Measurements from ENCODE around the gene SLC37A4. TPM values are rescaled to one million over a fixed set of nuclear protein-coding genes. Genes with fewer than 3 reads are reported as not detected.

The SLC37A4 gene
- 100 to 1,000 TPM in 3 of 4 donors, 10 to 100 TPM in 1; 18.2 to 253 (median 209) TPM for total RNA-seq

DNA sequence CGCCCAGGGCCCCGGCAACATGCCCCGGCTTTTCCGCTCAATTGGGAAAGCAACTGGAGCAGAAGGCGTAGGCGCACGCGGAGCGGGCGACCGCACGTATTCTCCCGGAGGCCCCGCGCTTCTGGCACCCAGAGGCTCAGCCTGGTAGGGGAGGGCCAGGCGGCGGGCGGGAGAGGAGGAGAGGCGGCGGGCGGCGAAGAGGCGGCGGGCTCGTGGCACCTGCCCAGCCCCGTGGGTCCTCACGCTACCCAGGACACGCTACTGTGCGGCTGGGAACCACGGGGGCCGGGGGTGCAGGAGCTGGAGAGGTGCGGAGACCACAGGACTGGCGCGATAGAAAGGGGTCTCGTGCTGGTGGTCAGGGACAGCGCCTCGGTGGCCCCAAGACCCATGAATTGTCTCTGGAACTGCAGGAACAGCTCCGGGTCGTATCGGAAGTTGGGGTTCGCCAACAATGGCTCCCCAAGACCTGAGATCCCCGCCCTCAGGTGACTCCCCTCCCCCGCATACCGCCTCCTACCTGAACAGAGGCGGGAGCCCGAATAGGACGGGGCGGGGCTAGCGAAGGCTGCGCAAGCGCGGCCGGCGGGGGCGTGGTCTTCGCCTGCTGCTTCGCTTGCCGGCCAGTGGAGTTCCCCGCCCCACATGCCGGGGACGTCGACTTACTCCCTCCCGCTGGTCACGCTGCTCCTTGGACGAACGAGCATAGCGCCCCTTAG is at the start of gene SLC37A4:
Gene SLC37A4, minus strand, starts transcription at position 549 of the 719 bp plus-strand sequence.
- Histone ChIP-seq H3K4me3 (peak within 1 kb of the TSS; percentile 68 to 81 (median 74)), H3K4me1 (peaks cover 0 to 33% (median 4%) of the 10 kb centered on the region in 4 donors), H3K27ac (peak within 1 kb of the TSS; percentile 86 to 93 (median 88)), H3K36me3 (peaks cover 0 to 14% (median 0%) of the 10 kb centered on the region in 3 donors), H3K27me3 (no peaks in the 10 kb centered on the region), H3K9me3 (no peaks in the 10 kb centered on the region)
- TF ChIP-seq POLR2A (IDR thresholded peaks at IDR 0.05), result peak; percentile 51 to 85
- TF ChIP-seq, protein P1, sequence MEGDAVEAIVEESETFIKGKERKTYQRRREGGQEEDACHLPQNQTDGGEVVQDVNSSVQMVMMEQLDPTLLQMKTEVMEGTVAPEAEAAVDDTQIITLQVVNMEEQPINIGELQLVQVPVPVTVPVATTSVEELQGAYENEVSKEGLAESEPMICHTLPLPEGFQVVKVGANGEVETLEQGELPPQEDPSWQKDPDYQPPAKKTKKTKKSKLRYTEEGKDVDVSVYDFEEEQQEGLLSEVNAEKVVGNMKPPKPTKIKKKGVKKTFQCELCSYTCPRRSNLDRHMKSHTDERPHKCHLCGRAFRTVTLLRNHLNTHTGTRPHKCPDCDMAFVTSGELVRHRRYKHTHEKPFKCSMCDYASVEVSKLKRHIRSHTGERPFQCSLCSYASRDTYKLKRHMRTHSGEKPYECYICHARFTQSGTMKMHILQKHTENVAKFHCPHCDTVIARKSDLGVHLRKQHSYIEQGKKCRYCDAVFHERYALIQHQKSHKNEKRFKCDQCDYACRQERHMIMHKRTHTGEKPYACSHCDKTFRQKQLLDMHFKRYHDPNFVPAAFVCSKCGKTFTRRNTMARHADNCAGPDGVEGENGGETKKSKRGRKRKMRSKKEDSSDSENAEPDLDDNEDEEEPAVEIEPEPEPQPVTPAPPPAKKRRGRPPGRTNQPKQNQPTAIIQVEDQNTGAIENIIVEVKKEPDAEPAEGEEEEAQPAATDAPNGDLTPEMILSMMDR (IDR thresholded peaks at IDR 0.05), result peak in 4 of 6 experiments; percentile 95 to 99 (median 97)
- DNase-seq, result peak; percentile 98 to 100 (median 100)

DNA sequence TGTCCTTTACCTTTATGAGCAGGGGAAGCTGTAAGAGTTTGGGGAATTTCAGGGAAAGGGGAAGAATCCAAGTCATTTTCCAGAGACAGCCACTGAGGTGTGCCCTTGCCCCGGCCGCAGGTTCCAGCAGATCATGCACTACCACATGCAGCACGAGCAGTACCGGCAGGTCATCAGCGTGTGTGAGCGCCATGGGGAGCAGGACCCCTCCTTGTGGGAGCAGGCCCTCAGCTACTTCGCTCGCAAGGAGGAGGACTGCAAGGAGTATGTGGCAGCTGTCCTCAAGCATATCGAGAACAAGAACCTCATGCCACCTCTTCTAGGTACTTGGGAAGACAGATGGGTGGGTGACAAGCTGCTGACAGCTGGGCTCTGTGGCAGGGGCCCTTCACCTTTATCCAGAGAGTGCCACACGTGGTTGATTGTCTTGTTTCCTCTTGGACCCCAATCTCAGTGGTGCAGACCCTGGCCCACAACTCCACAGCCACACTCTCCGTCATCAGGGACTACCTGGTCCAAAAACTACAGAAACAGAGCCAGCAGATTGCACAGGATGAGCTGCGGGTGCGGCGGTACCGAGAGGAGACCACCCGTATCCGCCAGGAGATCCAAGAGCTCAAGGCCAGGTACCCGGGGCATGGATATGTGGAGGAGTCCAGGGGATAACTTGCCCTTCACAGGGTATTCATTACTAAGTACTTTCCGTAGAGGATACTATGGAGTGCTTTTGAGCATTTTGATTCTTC is 48.2 kb upstream of the SLC37A4 start:
- no peak for TF ChIP-seq POLR2A (IDR thresholded peaks at IDR 0.05)
- Histone ChIP-seq H3K36me3 (peaks cover 0 to 88% (median 0%) of the 10 kb centered on the region in 3 donors), H3K27me3 (no peaks in the 10 kb centered on the region), H3K9me3 (no peaks in the 10 kb centered on the region), H3K27ac (no peak overlapping the region), H3K4me1 (no peaks in the 10 kb centered on the region), H3K4me3 (no peak overlapping the region)
- DNase-seq, result no peak

DNA sequence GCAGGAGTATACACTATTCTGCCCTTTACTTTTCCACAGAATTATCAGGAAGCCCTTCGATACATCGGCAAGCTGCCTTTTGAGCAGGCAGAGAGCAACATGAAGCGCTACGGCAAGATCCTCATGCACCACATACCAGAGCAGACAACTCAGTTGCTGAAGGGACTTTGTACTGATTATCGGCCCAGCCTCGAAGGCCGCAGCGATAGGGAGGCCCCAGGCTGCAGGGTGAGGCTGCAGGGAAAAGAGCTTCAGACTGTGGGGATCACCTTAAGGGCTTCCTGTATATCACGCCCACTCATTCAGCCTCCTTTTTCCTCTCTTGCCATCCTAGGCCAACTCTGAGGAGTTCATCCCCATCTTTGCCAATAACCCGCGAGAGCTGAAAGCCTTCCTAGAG is 47.2 kb upstream of the SLC37A4 start:
- DNase-seq, result peak in 1 of 3 donors; percentile 56
- H3K27ac ChIP-seq, result no peak overlapping the region
- peaks cover 0 to 98% (median 0%) of the 10 kb centered on the region in 3 donors for H3K36me3 ChIP-seq
- H3K4me3 ChIP-seq, result no peak overlapping the region
- no peaks in the 10 kb centered on the region for H3K27me3 ChIP-seq
- TF ChIP-seq POLR2A (IDR thresholded peaks at IDR 0.05), result no peak
- H3K4me1 ChIP-seq, result no peaks in the 10 kb centered on the region
- H3K9me3 ChIP-seq, result no peaks in the 10 kb centered on the region

DNA sequence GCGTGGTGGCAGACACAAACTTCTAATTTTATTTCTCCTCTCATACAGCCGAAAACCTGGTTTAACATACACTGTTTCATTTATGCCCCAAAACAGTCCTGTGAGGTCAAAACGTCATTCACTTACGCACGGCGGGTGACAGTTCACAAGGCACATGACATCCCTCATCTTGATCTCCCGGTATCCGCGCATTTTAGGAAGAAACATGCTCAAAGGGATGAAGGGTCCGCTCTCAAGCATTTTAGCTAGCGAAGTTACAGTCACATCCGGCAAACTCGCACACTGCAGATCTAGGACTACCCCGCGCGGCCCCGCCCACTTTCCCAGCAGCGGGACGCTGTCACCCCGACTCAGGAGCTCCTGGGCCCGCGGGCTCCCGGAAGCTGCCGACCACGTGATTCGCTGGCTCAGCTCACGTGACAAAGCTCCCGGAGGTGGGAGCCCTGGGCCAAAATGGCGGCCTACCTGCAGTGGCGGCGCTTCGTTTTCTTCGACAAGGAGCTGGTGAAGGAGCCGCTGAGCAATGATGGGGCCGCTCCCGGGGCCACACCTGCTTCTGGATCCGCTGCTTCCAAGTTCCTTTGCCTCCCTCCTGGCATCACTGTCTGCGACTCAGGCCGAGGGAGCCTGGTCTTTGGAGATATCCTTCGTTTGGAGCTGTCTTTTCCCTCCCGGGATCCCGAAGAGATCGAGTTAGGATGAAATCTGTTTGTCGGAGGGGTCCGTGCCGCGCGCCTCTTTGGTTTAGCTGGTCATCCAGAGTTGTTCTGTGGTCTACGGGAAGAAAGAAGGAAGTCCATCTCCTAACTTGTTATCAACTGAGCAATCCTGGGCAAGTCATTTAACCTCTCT is 36.9 kb upstream of the SLC37A4 start, which contains the start of gene VPS11:
Gene VPS11, plus strand, starts transcription at position 448 of the 852 bp plus-strand sequence. Its CDS starts 6 bp downstream, at position 454.
- Histone ChIP-seq H3K4me3 (peak within 1 kb of the TSS; percentile 61 to 86 (median 76)), H3K27me3 (no peaks in the 10 kb centered on the region), H3K9me3 (no peaks in the 10 kb centered on the region), H3K27ac (peak within 1 kb of the TSS; percentile 78 to 85 (median 84)), H3K36me3 (peaks cover 0 to 27% (median 0%) of the 10 kb centered on the region in 3 donors), H3K4me1 (peaks cover 0 to 32% (median 11%) of the 10 kb centered on the region in 4 donors)
- TF ChIP-seq, protein P1 (IDR thresholded peaks at IDR 0.05), result peak in 1 of 6 experiments; percentile 1
- TF ChIP-seq POLR2A (IDR thresholded peaks at IDR 0.05), result peak; percentile 62 to 71
- peak; percentile 98 to 99 (median 98) for DNase-seq

DNA sequence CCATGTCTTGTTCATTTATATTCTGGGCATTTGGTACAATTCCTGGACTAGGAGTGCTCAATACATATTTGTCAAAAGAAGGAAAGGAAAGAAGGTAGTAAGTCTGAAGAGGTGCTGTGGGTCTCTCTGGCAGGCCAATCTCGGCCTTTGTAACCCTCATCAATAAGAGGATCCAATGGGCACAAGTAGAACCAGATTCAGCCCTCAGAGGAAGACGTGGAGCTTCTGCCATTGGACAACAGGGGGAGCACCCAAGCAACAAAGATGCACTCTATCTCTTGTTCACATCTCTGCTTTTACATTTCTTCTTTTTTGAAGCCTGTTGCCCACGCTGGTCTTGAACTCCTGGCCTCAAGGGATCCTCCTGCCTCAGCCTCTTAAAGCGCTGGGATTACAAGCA is 34.7 kb upstream of the SLC37A4 start:
- peak in 1 of 3 donors; percentile 61 for DNase-seq
- H3K4me1 ChIP-seq, result peaks cover 0 to 32% (median 11%) of the 10 kb centered on the region in 4 donors
- H3K4me3 ChIP-seq, result no peak overlapping the region
- no peaks in the 10 kb centered on the region for H3K27me3 ChIP-seq
- no peak overlapping the region for H3K27ac ChIP-seq
- peaks cover 0 to 5% (median 0%) of the 10 kb centered on the region in 3 donors for H3K36me3 ChIP-seq
- TF ChIP-seq, protein P1 (IDR thresholded peaks at IDR 0.05), result peak; percentile 5 to 55 (median 36)
- no peak for TF ChIP-seq POLR2A (IDR thresholded peaks at IDR 0.05)
- H3K9me3 ChIP-seq, result no peaks in the 10 kb centered on the region

DNA sequence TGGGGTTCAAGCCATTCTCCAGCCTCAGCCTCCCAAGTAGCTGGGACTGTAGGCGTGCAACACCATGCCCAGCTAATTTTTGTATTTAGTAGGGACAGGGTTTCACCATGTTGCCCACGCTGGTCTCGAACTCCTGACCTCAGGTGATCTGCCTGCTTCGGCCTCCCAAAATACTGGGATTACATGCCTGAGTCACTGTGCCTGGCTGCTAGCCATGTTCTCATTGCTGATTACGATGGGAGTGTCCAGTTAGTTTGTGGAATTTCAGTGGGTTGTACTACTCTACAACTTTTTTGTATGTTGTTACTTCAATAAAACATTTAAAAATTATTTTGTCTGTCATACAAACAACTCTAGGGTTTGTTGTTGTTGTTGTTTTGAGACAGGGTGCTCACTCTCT is 32.1 kb upstream of the SLC37A4 start:
- Histone ChIP-seq H3K4me1 (peaks cover 0 to 20% (median 13%) of the 10 kb centered on the region in 4 donors), H3K27me3 (no peaks in the 10 kb centered on the region), H3K4me3 (no peak overlapping the region), H3K36me3 (no peaks in the 10 kb centered on the region), H3K27ac (no peak overlapping the region), H3K9me3 (no peaks in the 10 kb centered on the region)
- TF ChIP-seq, protein P1 (IDR thresholded peaks at IDR 0.05), result no peak
- TF ChIP-seq POLR2A (IDR thresholded peaks at IDR 0.05), result no peak
- no peak for DNase-seq

Measured in Peyer's patch (tissue), 4 donors.